ENCODE results near the gene CYP3A7. TPM values are rescaled to one million over a fixed set of nuclear protein-coding genes. Genes with fewer than 3 reads are reported as not detected.

CYP3A7 gene
- total and polyA plus RNA-seq, 12 donors = not detected

GRCh38 chr7:99768471-99768870 lies 33.5 kb upstream of the CYP3A7 start:
- no peak for ATAC-seq
- Histone ChIP-seq H3K4me3 (no peak overlapping the region), H3K9me3 (no peaks in the 10 kb centered on the region), H3K36me3 (no peaks in the 10 kb centered on the region), H3K27ac (no peak overlapping the region), H3K27me3 (peaks cover 0 to 16% (median 0%) of the 10 kb centered on the region in 7 donors), H3K4me1 (no peaks in the 10 kb centered on the region)
- no peak for DNase-seq
- intact Hi-C loops (cut with DNase I) = loop anchor here in 1 of 10 donors (2.0 kb wide), 1 partner anchor 16 kb away; no protein-coding TSS in a partner anchor
- WGBS, 2 donors = 85 to 89% methylated on average over 2 of the region's 2 CpGs
- no peak for TF ChIP-seq CTCF (IDR thresholded peaks at IDR 0.05)

GRCh38 chr7:99767662-99768061 lies 32.7 kb upstream of the CYP3A7 start:
- 32 to 37% methylated on average over 1 of the region's 1 CpG for whole genome bisulfite sequencing, 2 donors
- no peaks in the 10 kb centered on the region for H3K36me3 ChIP-seq

GRCh38 chr7:99766484-99767099 lies 31.6 kb upstream of the CYP3A7 start:
- 90 to 91% methylated on average over 3 of the region's 3 CpGs for WGBS, 2 donors
- no peak for TF ChIP-seq CTCF (IDR thresholded peaks at IDR 0.05)

More at GRCh38 chr7:99767662-99768061, 32.7 kb upstream of the CYP3A7 start:
- no peak for DNase-seq
- intact Hi-C loops (cut with DNase I) = loop anchor here in 1 of 10 donors (2.0 kb wide), 1 partner anchor 15 kb away; no protein-coding TSS in a partner anchor
- H3K9me3 ChIP-seq = no peaks in the 10 kb centered on the region
- ATAC-seq = no peak
- no peak for TF ChIP-seq CTCF (IDR thresholded peaks at IDR 0.05)
- peaks cover 0 to 16% (median 0%) of the 10 kb centered on the region in 7 donors for H3K27me3 ChIP-seq
- no peak overlapping the region for H3K4me3 ChIP-seq
- H3K27ac ChIP-seq = no peak overlapping the region
- H3K4me1 ChIP-seq = peaks cover 0 to 3% (median 0%) of the 10 kb centered on the region in 9 donors

GRCh38 chr7:99764478-99764877 lies 29.5 kb upstream of the CYP3A7 start:
- Histone ChIP-seq H3K4me1 (peaks cover 0 to 4% (median 0%) of the 10 kb centered on the region in 9 donors), H3K4me3 (no peak overlapping the region), H3K36me3 (no peaks in the 10 kb centered on the region), H3K9me3 (no peaks in the 10 kb centered on the region), H3K27ac (no peak overlapping the region), H3K27me3 (no peaks in the 10 kb centered on the region)
- intact Hi-C loops (cut with DNase I) = no loop called here
- no peak for TF ChIP-seq CTCF (IDR thresholded peaks at IDR 0.05)
- WGBS, 2 donors = 85 to 86% methylated on average over 3 of the region's 3 CpGs
- DNase-seq = no peak
- ATAC-seq = no peak

More at GRCh38 chr7:99766484-99767099, 31.6 kb upstream of the CYP3A7 start:
- no peak overlapping the region for H3K27ac ChIP-seq
- no peaks in the 10 kb centered on the region for H3K36me3 ChIP-seq
- peaks cover 0 to 4% (median 0%) of the 10 kb centered on the region in 9 donors for H3K4me1 ChIP-seq
- H3K9me3 ChIP-seq = no peaks in the 10 kb centered on the region
- ATAC-seq = no peak
- intact Hi-C loops (cut with DNase I) = no loop called here
- H3K4me3 ChIP-seq = no peak overlapping the region
- H3K27me3 ChIP-seq = peaks cover 0 to 9% (median 0%) of the 10 kb centered on the region in 7 donors
- no peak for DNase-seq

Measured in heart right ventricle (tissue), 16 donors.